Retina (tissue), 1 donor: ENCODE data around the gene RNF11.

Source experiments
- DNase-seq: peaks from one replicate; pipeline ENCODE4 v3.0.0-alpha.2; 2016

RNF11 gene

GRCh38 chr1:51298322-51298705 is 62.2 kb downstream of the RNF11 start:
- no peak for DNase-seq

GRCh38 chr1:51299185-51299885 is 63.3 kb downstream of the RNF11 start:
- no peak for DNase-seq

GRCh38 chr1:51299981-51300670 is 64.1 kb downstream of the RNF11 start:
- DNase-seq: no peak

GRCh38 chr1:51301152-51301843 is 65.2 kb downstream of the RNF11 start:
- DNase-seq: no peak

GRCh38 chr1:51301844-51302162 is 65.7 kb downstream of the RNF11 start:
- no peak for DNase-seq

GRCh38 chr1:51302270-51302669 is 66.2 kb downstream of the RNF11 start:
- no peak for DNase-seq

- DNase-seq: no peak
These were observed 66.7 kb downstream of the RNF11 start for GRCh38 chr1:51302746-51303145.

- no peak for DNase-seq
These were observed 67.2 kb downstream of the RNF11 start for GRCh38 chr1:51303315-51303714.

- no peak for DNase-seq
These were observed 67.7 kb downstream of the RNF11 start for GRCh38 chr1:51303751-51304251.

GRCh38 chr1:51304360-51304759 is 68.3 kb downstream of the RNF11 start:
- DNase-seq: no peak

GRCh38 chr1:51305371-51305823 is 69.3 kb downstream of the RNF11 start:
- no peak for DNase-seq

- no peak for DNase-seq
These were observed 70.9 kb downstream of the RNF11 start for GRCh38 chr1:51306950-51307349.

GRCh38 chr1:51308636-51309035 is 72.6 kb downstream of the RNF11 start:
- DNase-seq: no peak

GRCh38 chr1:51309291-51309690 is 73.2 kb downstream of the RNF11 start:
- no peak for DNase-seq

- no peak for DNase-seq
These were observed 75.0 kb downstream of the RNF11 start for GRCh38 chr1:51310871-51311613.

- DNase-seq: no peak
These were observed 75.8 kb downstream of the RNF11 start for GRCh38 chr1:51311826-51312225.

GRCh38 chr1:51312718-51313117 is 76.6 kb downstream of the RNF11 start:
- no peak for DNase-seq

- no peak for DNase-seq
These were observed 77.3 kb downstream of the RNF11 start for GRCh38 chr1:51313268-51313852.

GRCh38 chr1:51313961-51314777 is 78.1 kb downstream of the RNF11 start:
- DNase-seq: no peak

GRCh38 chr1:51314974-51315373 is 78.9 kb downstream of the RNF11 start:
- no peak for DNase-seq

GRCh38 chr1:51316113-51316845 is 80.2 kb downstream of the RNF11 start:
- no peak for DNase-seq
